COLO829 (cell line): ENCODE measurements around the gene HDAC4.
A peak's percentile ranks its signal among the peaks of the same experiment; 100 is the strongest.

ENCODE experiments used
- DNase-seq: peaks from one replicate; pipeline ENCODE4 v3.0.0; 2012; ENCODE audit warnings: low spot score

Gene HDAC4

DNA sequence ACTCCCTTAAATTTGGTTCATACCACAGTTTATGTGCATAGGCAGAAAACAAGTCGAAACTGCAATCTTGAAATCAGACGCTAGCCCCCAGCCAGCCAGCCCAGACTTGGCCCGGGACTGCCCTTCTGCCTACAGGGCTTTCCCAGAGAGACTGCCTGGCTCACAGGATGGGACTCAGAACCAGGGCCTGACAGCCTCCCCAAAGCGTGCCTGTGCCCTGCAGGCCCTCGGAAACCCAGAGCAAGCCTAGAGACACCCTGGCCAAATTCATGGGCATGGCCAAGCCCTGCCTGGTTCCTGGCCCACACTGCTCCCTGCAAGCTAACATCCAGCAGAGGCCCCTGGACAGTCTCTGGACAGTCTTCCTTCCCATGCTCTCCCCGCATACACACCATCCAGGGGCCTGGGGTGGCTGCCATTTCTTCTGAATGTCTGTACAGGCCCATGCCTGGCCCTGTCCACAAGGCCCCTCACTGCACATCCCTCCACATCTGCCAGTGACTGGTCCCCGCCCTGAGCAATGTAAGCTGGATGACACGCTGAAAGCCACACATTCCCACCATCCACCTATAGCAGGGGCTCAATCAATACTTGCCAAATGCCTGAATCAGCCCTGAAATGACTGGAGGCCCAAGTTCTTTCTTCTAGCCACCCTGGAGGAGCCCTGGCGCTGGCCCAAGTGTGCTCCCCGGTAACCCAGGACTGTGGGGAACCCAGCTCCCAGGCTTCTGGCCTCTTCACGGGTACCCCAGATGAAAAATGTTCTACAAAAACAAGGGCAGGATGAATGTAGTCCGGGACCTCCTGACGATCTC lies 73.1 kb downstream of the HDAC4 start:
- no peak for DNase-seq

DNA sequence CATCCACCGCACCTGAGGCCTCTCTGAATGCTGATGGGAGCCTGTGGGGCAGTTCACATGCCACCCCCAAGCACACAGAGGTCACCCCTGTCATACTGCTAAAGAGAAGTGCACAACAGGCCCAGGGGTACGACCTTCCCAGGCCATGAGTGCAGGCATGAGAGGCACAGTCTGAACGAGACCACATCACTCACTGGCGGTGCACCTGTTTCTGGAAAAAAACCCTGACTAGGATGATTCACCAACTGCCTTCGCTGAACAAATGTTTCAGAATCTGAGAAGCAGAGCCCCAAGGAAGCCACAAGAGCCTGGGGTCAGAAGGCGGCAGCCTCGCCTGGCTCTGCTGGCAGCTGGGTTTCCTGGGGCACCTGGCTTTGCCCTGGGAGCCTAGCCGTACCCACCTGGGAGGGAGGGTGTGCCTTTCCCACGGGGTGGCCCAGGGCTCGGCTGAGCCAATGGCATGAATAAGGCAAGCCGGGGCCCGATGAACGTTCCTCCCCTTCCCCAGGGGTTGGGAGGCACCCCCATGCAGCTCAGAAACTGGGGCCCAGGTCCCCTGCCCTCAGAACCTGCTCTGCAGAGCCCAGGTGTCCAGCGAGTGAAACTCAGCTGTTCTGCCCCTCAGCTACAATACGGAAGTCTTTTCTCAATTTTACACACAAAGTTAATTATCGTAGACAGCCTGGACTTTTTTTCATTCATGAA lies 73.8 kb downstream of the HDAC4 start:
- DNase-seq, result no peak

DNA sequence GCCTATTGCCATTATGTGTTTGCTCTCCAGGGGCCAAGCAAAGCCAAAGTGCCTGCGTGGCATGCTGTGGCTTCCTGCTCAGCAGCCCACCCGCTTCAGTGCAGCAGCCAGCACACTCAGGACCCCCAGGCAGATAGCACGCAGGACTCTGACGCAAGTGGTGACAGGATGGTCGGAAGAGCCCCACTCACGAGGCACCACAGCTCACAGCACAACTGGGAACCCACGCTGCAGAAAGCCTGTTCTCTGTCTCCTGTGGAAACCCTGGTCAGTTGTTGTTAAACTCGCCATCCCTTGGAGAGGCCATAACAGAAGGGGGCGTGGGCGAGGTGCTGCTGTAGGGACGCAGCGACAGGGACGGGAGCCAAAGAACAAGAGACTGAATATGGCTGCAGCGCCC lies 76.4 kb downstream of the HDAC4 start:
- DNase-seq, result no peak

DNA sequence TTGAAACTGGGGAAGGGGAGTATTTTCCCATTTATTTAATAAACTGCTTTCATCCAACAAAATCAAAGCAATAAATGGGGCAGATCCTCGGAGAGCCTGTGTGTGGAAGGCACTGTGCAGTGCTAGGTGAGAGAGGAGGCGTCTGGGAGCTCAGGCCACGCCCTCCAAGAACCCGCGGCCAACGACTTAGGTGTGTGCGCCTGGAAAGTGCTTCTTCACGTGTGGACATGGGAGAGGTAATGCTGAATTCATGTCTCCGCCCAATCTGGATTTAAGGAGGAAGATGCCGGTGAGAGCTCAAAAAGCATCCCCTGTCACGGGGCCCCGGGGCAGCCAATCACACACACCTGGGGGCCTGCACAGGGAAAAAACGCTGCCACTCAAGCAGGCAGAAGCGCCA lies 77.4 kb downstream of the HDAC4 start:
- no peak for DNase-seq

DNA sequence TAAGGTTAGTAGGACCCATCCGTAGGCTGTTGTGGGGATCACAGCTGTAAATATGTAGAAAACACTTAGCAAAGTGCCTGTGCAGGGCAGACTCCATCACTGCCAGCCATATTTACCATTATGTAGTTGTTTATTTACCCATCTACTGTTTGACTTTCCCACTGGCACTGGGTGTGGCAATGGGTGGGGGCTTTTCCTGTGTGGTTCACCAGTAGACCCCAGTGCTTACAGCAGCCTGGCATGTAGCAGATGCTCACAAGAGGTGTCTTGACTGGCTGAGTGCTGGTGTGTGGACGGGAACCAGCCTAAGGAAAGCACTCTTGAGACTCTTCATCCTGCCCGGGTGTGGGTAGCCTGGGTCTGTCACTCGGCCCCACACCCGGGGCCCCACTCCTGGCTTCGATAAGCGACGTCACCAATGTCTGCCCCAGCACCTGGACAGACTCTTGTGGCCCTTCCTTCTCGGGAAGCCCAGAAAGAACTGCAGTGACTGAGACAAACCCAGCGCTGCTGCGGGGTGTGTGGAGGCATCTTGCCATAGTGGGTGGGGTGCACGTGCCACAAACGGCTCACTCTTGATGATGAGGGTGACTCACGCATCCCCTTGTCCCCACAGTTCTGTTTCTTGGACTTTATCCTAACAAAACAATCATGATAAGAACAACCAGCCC lies 78.3 kb downstream of the HDAC4 start:
- DNase-seq, result no peak

DNA sequence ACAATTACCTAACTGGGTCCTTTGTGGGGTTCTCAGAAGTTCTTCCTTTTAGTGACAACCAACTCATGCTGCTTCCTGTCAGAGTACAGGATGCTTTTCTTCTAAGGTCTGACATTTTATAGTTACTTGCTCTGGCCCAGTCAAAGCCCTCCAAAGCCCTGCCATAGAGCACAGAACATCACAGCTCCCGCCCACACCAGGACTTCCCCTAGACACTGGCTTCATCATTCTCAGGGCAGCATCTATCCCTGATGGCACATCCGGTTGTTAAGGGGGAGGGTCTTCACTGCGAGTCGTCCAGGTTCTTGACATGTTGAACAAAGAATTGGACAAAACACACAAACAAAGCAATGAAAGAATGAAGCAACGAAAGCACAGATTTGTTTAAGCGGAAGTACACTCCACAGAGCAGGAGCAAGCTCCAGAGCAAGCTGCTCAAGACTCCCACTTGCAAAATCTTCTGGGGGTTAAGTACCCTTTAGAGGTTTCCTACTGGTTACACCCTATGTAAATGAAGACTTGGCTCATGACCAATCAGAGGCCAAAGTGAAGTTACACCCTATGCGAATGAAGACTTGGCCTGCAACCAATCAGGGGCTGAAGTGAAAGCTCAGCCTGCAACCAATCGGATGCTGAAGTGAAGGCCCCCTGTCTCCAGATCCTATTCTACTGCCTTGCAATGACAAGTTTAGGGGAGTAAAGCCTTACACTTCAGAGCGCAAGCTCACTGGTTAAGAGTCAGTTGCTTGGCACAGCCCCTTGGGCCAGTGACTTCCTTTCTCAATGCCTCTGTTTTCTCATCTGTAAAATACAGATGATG lies 79.0 kb downstream of the HDAC4 start:
- no peak for DNase-seq

DNA sequence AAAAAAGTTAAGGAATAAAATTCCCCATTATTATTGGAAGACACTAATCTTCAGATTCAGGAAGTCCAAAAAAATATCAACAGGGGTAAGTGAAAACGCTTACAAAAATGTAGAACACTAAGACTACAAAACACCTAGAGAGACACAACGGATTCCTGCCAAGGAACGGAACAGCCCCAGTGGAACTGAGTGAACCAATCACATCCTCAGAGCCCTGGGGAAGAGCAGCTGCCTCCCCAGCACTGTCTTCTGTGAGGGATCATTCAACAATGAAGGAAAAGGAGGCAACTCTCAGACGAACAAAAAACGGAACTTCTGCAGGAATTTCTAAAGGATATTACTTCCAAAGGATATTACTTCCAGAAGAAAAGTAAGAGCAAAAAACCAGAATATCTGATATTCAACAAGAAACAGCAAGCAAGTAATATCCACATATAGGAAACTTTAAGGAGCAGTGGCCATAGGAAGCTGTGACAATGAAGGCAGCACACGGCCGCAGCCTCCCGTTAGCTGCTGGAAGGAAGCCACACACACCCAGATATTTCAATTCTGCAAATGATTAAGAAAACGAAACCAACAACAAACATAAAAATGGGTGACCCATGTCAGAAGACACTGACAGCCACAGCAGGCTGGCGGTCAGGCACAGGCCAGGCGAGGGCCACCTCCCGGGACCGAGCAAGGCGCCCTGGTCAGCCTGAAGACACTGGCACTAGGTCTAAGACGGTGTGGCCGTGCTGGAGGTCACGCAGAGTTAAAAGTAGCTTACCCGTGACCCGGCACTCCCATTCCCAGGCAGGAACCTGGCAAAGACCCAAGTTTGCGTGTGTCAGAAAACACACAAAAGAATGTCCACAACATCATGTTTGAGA lies 81.8 kb downstream of the HDAC4 start:
- no peak for DNase-seq

DNA sequence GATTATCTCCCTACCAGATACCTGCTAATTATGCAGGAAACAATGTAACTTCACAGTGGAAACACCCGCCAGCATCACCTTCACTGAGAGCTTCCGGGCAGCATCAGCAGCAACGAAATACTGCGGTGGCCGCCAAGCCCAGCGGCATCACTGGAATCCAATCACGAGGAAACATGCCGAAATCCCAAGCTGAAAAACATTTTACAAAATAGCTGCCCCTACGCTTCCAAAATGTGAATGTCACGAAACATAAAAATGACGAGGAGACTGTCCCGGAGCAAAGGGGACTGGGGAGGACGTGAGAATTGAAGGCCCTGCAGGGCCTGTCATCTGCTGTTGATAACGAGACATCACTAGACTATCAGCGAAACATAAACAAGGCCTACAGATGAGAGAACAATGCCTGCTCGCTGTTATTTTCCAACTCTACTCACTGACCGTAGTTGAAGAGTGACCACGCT lies 82.6 kb downstream of the HDAC4 start:
- no peak for DNase-seq

DNA sequence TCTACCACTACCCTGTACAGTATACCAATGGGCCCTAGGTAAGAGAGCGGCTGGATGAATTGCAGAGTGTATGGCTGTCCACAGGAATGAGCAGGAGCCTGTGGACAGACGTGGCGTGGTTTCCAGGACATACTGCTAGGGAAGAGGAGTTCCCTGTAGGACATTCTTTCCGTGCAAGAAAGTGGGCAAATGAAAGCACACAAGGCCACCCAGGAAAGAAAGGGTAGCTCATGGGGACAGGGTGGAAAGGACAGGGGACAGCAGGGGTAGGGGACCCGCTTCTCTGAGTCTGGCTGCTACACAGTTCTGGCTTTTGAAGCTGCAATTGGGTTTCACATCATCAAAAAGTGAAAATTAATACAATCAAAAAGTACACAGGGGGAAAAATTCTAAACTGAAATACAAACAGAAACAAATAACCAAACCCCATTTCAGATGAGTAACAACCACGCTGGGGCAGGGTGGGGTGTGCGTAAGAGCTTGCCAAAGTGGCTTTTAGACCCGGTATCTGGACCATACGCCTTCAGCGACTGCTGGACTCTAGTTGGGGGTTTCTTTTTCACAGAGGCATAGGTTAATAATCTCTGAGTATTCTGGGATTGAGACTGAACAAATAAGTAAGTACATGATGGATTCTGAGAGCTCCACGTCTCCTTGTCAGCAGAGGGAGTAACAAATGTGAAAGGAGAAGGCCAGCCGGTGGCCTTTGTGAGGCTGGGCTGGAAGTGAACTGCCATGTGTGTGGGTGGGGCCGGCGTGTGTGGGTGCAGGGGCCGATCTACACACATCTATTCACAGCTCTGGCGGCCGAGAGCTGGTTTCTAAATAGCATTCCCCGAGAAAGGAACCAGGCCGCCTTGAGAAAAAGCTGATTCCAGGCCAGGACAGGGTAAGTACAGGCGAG lies 84.0 kb downstream of the HDAC4 start:
- DNase-seq, result peak; percentile 42

DNA sequence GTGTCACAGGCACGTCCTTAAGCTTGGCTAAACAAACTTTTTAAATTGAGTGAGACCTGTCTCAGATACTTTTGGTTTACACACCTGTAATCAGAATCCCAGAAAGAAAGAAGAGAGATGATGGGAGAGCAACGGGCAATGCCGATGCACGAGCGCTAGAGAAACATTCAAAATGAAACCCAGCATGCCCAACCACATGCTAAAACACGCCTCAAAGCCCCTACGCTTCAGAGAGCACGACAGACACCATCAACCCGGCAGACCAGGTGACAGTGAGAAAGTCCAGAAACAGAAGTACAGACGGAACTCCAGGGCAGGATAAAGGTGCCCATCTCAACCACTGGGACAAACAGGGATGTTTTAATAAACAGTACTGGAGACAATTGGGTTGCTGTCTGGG lies 85.5 kb downstream of the HDAC4 start:
- DNase-seq, result no peak

DNA sequence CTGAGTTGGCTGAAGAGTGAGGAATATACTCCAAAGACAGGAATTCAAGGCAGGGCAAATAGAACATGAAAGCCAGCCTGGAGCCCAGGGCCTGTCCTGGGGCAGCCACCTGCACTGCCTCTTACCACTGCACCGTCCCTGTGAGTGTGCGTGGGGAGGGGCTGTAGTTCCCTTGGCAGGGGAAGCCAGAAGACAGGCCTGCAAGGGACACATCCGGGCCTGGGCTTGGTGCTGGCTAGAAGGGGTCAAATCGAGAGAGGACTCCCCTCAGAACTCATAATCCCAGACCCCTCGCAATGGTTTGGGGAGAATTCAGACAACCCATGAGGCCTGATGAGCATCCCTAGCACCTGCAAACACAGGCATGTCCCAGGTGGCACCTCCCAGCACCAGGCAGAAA lies 87.0 kb downstream of the HDAC4 start:
- DNase-seq, result no peak

DNA sequence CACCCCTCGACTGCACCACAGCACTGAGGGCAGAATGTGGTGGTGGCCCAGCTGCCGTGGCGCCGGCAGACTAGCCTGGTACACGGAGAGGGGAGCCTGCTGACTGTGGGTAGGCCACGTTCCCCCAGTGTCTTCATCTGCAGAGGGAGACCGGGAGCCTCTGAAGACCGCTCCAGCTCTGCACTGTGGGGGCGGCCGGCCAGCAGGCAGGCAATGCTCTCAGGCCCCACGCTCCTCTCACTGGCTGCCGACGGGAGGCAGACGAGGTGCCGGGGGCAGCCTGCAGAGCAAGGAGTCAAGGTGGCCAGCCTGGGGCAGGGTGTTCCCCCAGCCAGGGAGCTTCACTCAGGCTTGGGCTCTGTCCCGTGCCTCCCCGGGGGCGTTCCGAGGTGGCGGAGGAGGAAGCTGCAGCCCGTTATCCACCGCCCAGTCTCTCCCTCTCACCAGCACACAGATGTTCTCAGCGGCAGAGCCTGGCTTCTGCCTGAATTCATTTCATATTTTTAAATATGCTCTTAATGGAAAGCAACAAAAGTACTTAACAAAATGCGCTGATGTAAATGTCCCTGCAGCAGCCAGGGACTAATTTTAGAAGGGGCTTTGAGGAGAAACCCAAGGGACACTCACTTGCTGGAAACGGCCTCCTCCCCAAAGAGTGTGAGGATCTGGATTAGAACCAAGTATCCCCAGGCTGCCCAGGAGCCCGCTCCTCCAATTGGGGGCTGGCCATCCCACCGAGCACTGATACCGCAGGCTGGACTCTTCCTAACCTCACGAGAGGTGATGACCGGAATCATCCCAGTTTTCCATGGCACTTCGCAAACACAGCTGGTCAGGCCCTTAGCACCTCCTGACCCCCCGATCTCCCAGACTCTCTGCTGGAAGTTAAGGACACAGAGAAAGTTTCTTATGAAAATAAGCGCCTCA lies 87.8 kb downstream of the HDAC4 start:
- DNase-seq, result no peak

DNA sequence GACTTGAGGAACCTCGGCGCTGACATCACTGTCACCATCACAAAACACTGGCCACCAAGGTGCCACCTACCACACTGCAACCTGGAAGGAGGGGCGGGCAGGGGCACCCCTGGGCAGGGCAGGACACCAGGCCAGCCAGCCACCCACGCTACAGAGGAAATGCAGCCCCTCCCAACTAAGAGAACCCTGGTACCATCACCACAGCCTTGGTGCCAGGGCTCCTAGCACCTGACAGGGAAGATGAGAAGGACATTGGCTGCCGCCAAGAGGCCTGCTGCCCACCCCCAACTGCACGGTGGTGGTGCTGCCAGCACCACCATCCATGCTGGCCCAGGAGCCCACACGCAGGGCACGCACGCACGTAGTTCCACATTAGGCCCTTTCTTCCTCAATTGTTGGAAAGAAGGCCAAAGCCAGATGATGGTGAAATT lies 88.7 kb downstream of the HDAC4 start:
- DNase-seq, result no peak

DNA sequence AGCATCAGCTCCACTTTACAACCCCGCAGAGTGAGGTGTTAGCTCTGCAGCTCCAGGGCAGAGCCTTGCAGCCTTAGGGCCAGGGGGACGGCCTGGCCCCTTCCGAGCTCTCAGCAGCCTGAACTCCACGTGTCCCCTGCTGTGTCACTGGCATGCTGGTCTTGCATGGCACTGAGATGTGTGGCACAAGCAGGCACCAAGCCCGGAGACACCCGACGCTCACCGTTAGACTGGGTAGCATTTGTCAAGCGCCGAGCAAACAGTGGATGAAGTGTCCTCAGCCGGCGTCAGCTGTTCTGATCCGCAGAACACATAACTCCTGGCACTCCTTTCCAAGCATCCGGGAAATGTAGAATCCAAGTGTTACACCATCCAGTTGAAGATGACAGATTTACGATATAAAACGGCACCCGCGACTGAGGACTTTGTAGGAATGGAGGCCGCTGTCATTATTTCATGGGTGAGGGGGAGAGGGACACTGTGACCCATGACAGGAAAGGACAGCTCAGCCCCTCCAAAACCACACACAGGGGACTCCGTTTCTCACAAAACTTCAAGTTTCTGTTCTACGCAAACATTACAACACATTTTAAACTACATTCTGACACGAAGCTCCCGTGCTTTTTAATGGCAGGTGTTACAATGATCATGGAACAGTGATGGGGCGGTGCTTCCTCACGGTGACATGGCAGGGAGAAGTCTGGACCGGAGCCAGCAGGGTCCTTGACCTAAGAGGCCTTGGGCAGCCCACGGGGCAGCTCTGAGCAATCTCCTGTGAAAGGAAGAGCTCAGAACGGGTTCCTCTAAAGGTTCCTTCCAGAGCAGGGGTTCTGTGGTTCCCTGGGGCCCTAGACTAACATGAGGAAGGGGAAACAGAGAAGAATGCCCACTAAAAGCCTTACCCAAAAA lies 89.4 kb downstream of the HDAC4 start:
- no peak for DNase-seq

DNA sequence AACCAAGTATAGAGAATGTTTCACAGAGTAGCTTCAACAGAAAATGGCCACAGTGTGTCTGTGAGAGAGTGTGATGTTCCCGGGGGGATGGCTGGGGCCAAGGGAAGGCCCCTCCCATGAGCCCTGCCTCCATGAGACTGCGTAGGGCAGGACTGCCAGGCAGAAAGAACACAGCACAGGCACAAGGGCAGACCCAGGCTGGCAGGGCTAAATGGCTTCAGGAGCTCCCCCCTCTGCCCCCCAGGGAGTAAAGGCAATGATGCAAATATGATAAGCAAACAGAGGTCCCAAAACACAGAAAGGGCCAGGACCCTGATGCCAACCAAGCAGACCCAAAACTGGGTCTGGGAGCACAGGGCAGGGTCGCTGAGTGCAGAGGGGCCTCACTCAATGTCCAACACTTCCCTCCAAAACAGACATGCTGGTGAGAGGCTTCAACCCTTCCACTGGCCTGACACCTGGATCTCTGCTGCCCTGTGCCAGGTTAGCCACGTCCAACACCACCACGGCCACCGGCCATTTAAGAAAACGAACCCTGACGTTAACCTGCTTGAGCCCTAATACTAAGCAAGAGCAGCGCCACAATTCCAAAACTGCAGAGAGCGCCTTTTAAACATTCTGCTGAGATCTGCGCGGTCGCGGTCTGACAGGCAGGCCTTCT lies 90.3 kb downstream of the HDAC4 start:
- no peak for DNase-seq

DNA sequence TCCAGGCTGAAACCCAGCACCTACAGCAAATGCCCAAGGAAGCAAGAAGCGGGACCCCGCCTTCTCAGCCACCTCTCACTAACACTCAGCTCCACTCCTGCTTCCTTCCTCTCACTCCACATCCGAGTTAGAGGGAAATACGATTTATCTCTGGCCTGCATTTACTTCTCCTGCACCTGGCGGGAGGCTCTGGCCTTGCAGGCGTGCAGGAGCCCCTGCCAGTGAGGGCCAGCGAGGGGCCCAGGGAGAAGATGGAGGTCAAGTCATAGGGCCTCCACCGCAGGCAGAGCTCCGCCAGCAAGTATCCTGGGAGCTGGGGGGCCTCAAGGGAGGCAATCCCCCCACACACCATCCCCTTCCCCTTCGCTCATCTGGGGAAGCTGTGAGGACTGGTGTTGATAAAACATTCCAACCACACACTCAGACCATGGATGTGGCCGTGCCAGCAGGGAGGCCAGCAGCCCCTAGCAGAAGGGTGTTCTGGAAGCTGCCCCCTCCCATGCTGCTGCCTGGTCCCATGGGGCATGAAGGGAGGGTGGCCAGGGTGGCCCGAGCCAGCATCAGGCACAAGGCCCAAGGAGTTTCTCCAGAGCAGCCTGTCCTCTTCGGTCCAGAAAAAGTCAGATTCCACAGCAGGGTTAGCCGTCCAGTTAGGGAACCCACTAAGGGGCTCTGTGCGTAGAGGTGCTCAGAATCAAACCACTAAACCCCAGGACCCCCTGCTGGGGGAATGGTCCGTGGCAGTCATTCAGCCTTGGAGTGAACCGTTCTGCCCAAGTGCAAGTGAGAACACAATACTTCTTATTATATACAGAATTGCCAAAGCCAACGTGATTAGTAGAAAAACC lies 91.2 kb downstream of the HDAC4 start:
- DNase-seq, result no peak
